BE2C (cell line): ENCODE measurements around the gene SEMA5B.

ENCODE experiments used
- DNase-seq: peaks from one replicate; pipeline ENCODE4 v3.0.0-alpha.2; 2020
- H3K27me3 ChIP-seq: fragments of 250-450 bp; sonication (Bioruptor Pico); 2 replicates; pipeline ENCODE4 v1.5.1; 2020; ENCODE audit warnings: mild to moderate bottlenecking
- H3K36me3 ChIP-seq: fragments of 250-450 bp; sonication (Bioruptor Pico); 2 replicates; pipeline ENCODE4 v1.5.1; 2020; ENCODE audit warnings: mild to moderate bottlenecking
- H3K4me1 ChIP-seq: fragments of 250-450 bp; sonication (Bioruptor Pico); 2 replicates; pipeline ENCODE4 v1.5.1; 2020
- H3K4me3 ChIP-seq: 2 replicates; pipeline ENCODE4 v1.5.1; 2011; ENCODE audit warnings: low read depth, low read length
- H3K9me3 ChIP-seq: fragments of 250-450 bp; sonication (Bioruptor Pico); 2 replicates; pipeline ENCODE4 v1.5.1; 2020
- TF ChIP-seq, protein P1 (sequence below): IDR thresholded peaks from 2 replicates; pipeline ENCODE4 v1.5.1; 2012; ENCODE audit warnings: mild to moderate bottlenecking, low read depth, low read length

SEMA5B gene

DNA sequence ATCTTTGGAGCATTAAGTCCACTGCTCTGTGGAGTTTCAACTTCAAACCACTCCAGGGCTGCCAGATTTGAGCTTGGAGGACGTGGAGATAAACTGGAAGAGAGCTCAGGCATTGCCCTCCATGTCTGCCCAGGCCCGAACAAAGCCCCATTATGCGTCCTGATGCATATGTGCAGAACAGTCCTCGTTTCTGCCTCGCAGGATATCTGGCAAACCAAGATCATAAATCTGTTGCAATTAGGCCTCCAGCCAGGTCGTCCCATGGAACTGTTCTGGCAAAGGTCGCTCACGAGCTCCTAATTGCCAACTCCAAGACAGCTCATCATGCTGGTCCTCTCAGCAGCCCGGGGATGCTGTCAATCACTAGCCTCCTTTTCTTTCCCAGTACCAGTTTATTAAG, 91.2 kb downstream of the SEMA5B start:
- TF ChIP-seq, protein P1, sequence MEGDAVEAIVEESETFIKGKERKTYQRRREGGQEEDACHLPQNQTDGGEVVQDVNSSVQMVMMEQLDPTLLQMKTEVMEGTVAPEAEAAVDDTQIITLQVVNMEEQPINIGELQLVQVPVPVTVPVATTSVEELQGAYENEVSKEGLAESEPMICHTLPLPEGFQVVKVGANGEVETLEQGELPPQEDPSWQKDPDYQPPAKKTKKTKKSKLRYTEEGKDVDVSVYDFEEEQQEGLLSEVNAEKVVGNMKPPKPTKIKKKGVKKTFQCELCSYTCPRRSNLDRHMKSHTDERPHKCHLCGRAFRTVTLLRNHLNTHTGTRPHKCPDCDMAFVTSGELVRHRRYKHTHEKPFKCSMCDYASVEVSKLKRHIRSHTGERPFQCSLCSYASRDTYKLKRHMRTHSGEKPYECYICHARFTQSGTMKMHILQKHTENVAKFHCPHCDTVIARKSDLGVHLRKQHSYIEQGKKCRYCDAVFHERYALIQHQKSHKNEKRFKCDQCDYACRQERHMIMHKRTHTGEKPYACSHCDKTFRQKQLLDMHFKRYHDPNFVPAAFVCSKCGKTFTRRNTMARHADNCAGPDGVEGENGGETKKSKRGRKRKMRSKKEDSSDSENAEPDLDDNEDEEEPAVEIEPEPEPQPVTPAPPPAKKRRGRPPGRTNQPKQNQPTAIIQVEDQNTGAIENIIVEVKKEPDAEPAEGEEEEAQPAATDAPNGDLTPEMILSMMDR, result no peak
- peaks cover 47% of the 10 kb centered on the region for H3K4me1 ChIP-seq
- H3K4me3 ChIP-seq, result no peak overlapping the region
- peak; percentile 90 for DNase-seq
- no peaks in the 10 kb centered on the region for H3K9me3 ChIP-seq
- no peaks in the 10 kb centered on the region for H3K36me3 ChIP-seq
- no peaks in the 10 kb centered on the region for H3K27me3 ChIP-seq

DNA sequence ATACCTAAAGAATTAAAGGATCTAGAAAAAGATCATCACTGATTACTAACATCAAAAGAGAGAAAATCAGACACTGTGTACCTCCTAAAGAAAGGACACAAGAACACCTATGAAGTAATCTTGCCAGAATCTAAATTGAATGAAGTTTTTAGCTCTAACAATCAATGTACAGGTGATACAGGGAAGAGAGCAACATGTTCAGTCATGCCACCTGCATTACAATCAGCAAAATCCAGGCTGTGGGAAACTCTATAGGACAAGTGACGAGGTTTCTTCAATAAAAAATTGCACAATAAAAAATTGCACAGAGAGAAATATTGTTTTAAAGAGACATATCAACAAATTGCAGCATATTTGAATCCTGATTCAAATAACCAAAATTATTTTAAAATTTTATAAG, 93.3 kb downstream of the SEMA5B start:
- no peak for DNase-seq
- TF ChIP-seq, protein P1, result no peak
- Histone ChIP-seq H3K4me3 (no peak overlapping the region), H3K9me3 (no peaks in the 10 kb centered on the region), H3K4me1 (peaks cover 43% of the 10 kb centered on the region), H3K36me3 (no peaks in the 10 kb centered on the region), H3K27me3 (no peaks in the 10 kb centered on the region)

DNA sequence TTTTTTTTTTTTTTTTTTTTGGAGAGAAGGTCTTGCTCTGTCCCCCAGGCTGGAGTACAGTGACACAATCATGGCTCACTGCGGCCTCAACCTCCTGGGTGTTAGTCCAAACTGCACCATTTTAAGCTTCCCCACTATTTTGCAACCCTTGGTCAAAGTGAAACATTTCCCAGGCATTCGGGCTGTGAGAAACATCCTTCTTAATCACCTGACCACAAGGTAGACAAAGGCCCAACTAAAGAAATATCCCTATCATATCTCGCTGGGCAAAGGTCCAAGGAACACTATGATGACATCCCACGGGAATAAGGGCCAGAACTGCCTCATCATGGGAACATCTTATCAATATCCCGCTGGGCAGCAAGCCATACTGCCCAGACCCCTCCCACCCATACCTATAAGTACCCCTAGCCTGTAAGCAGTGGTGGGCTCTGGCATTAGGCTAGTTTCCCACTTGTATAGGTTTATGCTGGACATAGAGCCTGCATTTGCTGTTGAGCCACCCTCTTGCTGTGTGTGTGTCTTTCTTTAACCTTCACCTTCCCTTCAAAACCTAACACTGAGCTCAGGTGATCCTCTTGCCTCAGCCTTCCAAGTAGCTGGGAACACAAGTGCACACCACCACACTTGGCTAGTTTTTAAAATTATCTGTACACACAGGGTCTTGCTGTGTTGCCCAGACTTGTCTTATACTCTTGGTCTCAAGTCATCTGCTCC, 95.2 kb downstream of the SEMA5B start:
- Histone ChIP-seq H3K27me3 (no peaks in the 10 kb centered on the region), H3K36me3 (no peaks in the 10 kb centered on the region), H3K4me1 (peaks cover 33% of the 10 kb centered on the region), H3K9me3 (no peaks in the 10 kb centered on the region), H3K4me3 (no peak overlapping the region)
- TF ChIP-seq, protein P1, result no peak
- DNase-seq, result no peak

DNA sequence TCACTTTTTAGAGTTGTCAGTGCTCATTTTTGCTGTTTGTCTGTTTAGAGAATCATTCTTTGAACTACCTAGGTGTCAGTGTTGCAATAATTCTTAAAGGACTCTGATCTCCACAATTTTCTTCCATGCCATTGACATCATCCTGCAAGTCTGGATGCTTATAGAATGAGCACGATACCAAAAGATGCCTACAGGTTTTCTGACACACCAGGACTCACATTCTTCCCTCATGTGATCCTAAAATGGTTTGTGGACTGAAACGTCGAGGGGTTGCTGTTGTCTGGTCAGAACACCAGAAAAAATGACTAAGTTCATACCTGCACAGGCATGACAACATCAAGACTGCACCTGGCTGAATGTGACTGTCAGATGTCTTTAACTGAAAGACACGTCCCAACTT, 95.9 kb downstream of the SEMA5B start:
- DNase-seq, result no peak
- TF ChIP-seq, protein P1, result no peak
- Histone ChIP-seq H3K4me1 (peaks cover 25% of the 10 kb centered on the region), H3K36me3 (no peaks in the 10 kb centered on the region), H3K27me3 (no peaks in the 10 kb centered on the region), H3K9me3 (no peaks in the 10 kb centered on the region), H3K4me3 (no peak overlapping the region)

DNA sequence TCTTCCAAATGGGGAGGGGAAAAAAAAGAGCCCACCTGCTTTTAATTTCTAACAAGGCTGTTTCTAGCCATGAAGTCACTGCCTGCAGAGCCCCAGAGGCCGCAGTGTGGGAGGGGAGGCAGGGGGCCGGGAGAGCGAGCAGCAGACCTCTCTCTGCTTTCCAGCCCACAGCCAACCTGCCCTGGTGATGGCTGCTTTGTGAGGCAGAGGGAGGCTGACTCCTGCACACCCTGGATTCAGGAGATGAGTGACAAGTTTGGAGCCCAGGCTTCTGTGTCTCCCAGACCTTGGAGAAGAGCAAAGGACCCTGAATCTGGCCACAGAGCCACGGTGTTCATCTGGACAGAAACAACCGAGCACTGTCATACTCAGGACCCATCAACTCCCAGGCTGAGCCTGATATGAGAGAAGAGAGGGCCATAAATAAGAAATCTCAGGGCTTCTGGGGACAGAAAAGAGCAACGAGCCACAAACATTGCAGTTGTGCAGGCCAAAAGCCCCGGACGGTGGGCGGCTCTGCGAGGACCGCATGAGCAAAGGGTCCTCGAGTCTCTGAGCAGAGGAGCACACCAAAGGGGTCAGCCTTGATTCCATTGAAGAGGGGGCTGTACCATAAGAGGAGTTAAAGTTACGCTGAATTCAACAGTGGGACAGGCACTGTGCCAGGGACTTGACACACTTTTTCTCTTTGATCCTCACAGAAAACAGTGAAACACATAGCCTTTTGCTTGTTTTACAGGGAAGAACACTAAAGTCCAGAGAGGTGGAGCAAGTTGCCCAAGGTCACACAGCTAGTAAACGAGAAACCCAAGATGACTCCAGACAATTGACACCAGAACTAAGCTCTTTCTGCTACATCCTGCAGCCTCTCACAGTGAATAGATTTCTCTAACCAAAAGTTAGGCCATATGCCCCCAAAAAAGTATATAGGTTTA, 97.2 kb downstream of the SEMA5B start:
- Histone ChIP-seq H3K4me1 (peaks cover 18% of the 10 kb centered on the region), H3K4me3 (no peak overlapping the region)
- DNase-seq, result peak; percentile 67

More for the DNA sequence above, 97.2 kb downstream of the SEMA5B start:
- no peaks in the 10 kb centered on the region for H3K36me3 ChIP-seq
- TF ChIP-seq, protein P1, result no peak
- no peaks in the 10 kb centered on the region for H3K9me3 ChIP-seq
- H3K27me3 ChIP-seq, result no peaks in the 10 kb centered on the region
